NOMO-1 treated with DMSO at 0.1 percent for 48 hours (cell line): ENCODE measurements around the gene POU2AF3.
"Not testable (repeated sequence)": the region's sequence is repeated elsewhere in the genome, so short reads cannot be mapped to it uniquely, and the experiment has no call there.

Experiments used
- DNase-seq: peaks from one replicate; lab custom pipeline; 2025; ENCODE audit not compliant: unreplicated experiment; lab: John Stamatoyannopoulos, UW

The POU2AF3 gene

DNA sequence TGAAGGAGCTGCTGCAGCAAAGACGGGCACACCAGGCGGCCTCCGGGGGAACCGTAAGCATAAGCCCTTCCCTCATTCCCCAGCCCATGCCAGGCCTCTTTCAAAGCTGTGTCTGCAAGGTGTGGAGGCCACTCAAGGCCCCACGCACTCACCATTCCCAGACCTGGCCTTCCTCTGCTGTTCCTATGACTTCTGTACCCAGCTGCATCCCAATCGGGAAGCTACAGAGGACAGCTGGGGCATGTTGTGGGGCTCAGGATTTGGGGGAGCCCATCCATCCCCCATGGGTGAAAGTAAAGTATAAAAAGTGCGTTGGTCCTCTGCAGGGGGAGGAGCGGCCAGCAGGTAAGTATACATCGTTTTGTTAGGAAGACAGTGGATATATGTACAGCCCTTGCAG, 2.2 kb downstream of the POU2AF3 start:
- DNase-seq: no peak

DNA sequence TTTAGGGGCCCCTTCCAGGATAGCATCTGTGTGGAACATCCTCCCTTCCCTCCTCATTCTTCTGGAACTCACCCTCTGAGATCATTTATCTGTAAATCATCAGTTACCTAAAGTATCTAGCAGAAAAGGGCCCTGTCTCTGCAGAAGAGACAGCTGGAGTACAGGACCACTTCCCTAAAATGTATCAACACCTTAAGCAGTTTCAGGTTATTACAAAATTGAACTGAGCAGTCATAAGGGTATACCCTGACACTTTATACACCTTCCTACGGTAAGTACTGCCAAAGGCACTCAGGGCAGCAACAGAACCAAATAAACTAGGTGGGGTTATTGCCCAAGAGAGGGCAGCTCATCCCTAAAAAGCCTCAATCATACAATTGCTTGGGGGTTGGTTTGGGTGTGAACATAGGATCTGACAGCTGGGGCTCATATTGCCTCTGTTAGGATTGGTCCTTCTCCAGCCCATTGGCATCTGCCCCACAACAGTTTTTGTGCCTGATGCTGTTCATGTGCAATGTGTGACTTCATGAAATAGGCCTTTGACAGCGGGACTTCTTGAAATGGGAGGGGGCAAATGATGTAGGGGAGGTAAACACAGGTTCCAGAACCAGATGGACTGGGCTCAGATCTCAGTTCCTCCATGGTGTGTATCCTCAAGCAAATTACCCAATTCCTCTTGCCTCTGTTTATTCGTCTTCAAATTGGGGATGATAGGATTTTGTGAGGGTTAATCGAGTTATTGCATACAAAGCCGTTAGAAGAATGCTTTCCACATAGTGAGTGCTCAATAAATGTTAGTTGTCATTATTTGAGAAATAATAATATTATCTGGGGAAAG, 2.9 kb downstream of the POU2AF3 start:
- DNase-seq: no peak

GRCh38 chr11:111301842-111302118, 3.4 kb downstream of the POU2AF3 start:
- DNase-seq: no peak

DNA sequence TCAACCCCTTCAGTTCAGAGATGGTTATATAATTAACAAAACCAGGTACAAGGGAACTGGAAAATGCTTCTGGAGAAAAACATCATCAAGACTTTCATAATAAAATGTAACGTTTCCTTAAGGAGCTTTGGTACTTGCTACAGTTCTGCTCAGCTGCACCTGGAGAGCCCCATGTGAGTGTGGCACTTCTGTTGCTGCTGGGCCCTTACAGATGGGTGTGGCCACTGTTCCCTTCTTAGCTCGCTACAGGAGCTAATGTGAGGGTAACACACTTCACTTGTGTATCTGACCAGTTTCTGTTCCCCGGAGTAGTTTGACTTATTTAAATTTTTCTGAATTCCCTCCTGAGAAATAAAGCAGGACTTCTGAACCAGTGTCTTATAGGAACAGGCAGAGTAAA, 4.0 kb downstream of the POU2AF3 start:
- DNase-seq: no peak

- no peak for DNase-seq
These were observed 5.1 kb downstream of the POU2AF3 start for GRCh38 chr11:111303461-111303860.

- no peak for DNase-seq
These were observed 6.9 kb downstream of the POU2AF3 start for GRCh38 chr11:111305162-111305802.

GRCh38 chr11:111305876-111306275, 7.5 kb downstream of the POU2AF3 start:
- DNase-seq: peak; percentile 33

DNA sequence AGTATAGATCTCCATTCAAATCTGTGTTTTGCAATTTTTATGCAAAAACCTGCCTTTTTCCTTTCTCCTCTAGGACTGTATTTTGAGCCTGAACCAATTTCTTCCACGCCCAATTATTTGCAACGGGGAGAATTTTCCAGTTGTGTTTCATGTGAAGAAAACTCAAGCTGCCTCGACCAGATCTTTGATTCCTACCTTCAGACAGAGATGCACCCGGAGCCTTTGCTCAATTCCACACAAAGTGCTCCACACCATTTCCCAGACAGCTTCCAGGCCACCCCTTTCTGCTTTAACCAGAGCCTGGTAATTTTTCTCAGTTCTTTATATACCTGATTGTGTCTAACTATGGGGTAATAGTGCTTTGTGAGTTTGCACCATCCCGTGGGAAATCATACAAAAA, 8.0 kb downstream of the POU2AF3 start:
- no peak for DNase-seq

DNA sequence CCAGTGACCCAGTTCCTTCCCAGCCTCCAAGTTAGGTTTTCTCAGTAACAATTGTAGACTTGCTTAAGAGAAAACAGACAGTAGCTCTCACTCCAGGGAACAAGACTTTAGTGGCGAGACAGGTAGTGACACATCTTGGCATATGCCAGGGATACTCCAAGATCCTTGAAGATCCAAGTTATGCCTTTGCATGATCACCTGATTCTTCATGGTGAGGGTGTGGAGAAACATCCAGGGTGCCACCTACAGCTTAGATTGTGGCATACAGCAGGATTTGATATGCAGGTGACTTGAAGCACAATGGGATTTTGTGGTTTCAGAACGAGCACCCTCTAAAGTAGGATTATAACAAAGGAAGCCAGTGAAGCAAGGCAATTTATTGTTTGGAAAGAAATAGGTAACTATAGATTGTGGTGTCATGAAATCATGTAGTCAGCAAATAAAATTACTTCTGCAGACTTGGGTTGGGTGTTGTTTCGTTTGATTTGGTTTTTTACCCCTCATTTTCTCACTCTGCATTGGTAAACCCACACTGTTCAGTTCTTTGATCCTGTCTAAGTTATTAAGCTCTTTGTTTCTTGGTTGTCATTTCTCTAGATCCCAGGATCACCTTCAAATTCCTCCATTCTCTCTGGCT, 9.2 kb downstream of the POU2AF3 start:
- no peak for DNase-seq

- no peak for DNase-seq
These were observed 9.8 kb downstream of the POU2AF3 start for GRCh38 chr11:111308140-111308539.

GRCh38 chr11:111309215-111309915, 11.0 kb downstream of the POU2AF3 start:
- no peak for DNase-seq

GRCh38 chr11:111310088-111310487, 11.7 kb downstream of the POU2AF3 start:
- DNase-seq: no peak

GRCh38 chr11:111310723-111311122, 12.4 kb downstream of the POU2AF3 start:
- no peak for DNase-seq

- no peak for DNase-seq
These were observed 13.7 kb downstream of the POU2AF3 start for GRCh38 chr11:111312076-111312475.

GRCh38 chr11:111319296-111319695, 20.9 kb downstream of the POU2AF3 start:
- DNase-seq: no peak

DNA sequence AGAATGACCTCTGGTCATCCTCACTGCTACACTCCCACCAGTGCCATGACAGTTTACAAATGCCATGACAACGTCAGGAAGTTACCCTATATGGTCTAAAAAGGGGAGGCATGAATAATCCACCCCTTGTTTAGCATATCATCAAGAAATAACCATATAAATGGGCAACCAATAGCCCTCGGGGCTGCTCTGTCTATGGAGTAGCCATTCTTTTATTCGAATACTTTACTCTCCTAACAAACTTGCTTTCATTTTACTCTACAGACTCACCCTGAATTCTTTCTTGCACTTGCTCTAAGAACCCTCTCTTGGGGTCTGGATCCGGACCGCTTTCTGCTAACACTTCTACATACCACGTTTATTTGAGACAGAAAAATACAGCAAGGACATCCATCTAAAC, 21.9 kb downstream of the POU2AF3 start:
- not testable (repeated sequence) for DNase-seq

DNA sequence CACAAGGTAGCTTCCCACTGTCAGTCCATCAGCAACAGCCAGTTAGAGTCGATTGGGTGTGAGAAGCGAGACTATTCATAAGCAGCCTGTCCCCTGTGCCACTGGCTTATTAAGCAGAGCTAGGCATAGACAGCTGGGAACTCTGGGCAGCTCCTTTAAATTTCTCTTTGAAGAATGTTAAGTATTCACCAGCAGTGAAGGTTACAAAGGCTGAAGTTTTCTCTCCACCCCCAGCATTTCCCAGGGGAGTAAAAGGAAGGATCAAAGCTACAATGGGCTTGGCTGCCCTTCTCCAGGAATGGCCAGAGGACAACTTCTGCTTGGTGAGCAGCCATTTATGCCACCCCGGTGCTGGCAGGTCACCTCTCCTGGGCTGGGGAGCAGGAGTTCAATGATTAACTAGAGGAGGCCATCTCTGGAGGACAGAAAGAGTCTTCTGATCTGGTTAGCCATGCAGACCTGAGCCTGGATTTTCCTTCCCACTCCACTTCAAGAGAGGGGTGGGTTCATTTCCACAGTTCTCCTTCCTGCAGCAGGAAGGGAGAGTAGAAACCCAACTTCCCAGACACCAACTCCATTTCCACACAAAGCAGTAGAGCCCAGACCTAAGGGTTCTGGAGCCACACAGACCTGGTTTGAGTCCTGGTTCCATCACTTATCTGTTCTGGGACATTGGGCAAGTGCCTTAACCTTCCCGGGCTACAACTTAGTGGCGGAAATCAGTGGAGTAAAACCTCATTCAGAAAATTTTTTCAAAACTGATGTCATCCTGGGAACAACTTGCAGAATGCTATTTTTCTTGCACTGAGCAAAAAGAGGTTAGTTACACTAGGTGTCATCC, 22.6 kb downstream of the POU2AF3 start:
- no peak for DNase-seq

- DNase-seq: no peak
These were observed 24.2 kb downstream of the POU2AF3 start for GRCh38 chr11:111322534-111322933.

DNA sequence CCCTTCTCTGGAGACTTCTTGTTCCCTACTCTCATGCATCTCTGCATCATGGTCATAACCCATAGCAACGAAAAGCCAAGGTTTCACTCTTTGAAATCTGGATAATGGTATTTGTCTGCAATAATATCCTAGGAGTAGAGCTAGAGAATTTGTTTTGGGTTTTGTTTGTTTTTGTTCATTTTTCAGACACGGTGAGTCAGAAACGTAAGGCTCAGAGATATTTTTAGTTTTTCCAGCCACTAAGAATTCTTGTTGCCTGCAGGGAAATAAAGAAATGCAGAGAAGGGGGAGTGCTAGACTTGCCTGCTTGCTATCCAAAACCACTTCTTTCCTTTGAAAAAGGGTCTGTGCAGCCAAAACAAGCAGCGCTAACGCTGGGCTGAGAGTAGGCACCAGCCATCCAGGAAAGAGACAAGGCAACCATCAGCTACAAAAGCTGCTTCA, 26.0 kb downstream of the POU2AF3 start:
- DNase-seq: no peak

DNA sequence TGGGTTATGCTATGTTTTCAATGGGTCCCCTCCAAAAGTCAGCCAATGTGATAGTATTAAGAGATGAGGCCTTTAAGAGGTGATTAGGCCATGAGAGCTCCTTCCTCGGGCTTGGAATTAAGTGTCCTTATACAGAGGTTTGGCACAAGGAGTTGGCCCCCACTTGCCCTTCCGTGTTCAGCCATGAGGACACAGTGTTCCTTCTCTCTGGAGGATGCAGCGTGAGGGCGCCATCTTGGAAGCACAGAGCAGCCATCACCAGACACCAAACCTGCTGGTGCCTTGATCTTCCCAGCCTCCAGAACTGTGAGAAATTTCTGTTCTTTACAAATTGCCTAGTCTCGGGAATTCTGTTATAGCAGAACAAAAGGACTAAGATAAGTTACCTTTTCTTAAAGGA, 26.9 kb downstream of the POU2AF3 start:
- no peak for DNase-seq

GRCh38 chr11:111326824-111327223, 28.5 kb downstream of the POU2AF3 start:
- no peak for DNase-seq
